Effector memory CD8-positive, alpha-beta T cell (primary cell): ENCODE measurements around the gene PIM3.
"Not testable (repeated sequence)": the region's sequence is repeated elsewhere in the genome, so short reads cannot be mapped to it uniquely, and the experiment has no call there.

Source experiments
- ATAC-seq: fragments of 150-1000 bp; cut with Tn5 transposase; replicated peaks from 2 replicates; pipeline ENCODE4 v1.10.0; 2021; ENCODE audit warnings: mild to moderate bottlenecking, moderate library complexity
- DNase-seq, 3 experiments: peaks; one replicate each; pipeline ENCODE4 v3.0.0; 2021
- H3K27ac Mint-ChIP-seq, 2 donors: one replicate each; pipeline ENCODE4 v1.8.0; 2022; ENCODE audit warnings: mild to moderate bottlenecking in 2 of 2, mixed read lengths in 2 of 2, moderate library complexity in 2 of 2
- H3K27me3 Mint-ChIP-seq, 2 donors: one replicate each; pipeline ENCODE4 v1.8.0; 2022; ENCODE audit warnings: mixed read lengths in 2 of 2
- H3K36me3 Mint-ChIP-seq: one replicate; pipeline ENCODE4 v1.8.0; 2022; ENCODE audit warnings: mild to moderate bottlenecking, moderate library complexity, mixed read lengths; ENCODE audit not compliant: insufficient read depth
- H3K4me1 Mint-ChIP-seq, 2 donors: one replicate each; pipeline ENCODE4 v1.8.0; 2022; ENCODE audit warnings: low read depth in 2 of 2, mixed read lengths in 2 of 2
- H3K4me3 Mint-ChIP-seq, 2 donors: one replicate each; pipeline ENCODE4 v1.8.0; 2022; ENCODE audit warnings: mild to moderate bottlenecking in 2 of 2, mixed read lengths in 2 of 2, moderate library complexity in 2 of 2
- H3K9me3 Mint-ChIP-seq, 2 donors: one replicate each; pipeline ENCODE4 v1.8.0; 2022; ENCODE audit warnings: mixed read lengths in 2 of 2

The PIM3 gene

DNA sequence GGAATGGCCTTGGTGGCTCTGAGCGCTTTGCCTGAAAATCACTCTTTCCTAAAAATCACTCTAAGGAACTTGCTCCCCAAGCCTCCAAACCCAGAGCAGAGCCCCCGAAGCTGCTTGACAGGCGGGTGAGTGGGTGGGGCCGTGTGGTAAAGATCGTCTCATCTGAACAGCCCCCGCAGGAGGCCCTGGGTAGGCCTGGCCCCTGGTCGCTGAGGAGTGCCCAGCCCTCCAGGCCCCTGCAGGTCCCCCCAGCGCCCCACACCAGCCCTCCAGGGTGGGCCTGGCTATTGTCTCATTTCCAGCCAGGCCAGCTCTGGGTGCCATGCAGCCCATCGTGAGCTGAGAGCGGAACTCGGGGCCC is 17.2 kb upstream of the PIM3 start:
- H3K27ac Mint-ChIP-seq = peak overlapping the region in 1 of 2 donors; percentile 93
- H3K4me3 Mint-ChIP-seq = no peak overlapping the region
- peaks cover 4% of the 10 kb centered on the region for H3K36me3 Mint-ChIP-seq
- DNase-seq (no peak), ATAC-seq (no peak)
- H3K27me3 Mint-ChIP-seq = no peaks in the 10 kb centered on the region
- H3K4me1 Mint-ChIP-seq = peaks cover 5 to 13% of the 10 kb centered on the region in 2 donors
- H3K9me3 Mint-ChIP-seq = no peaks in the 10 kb centered on the region

DNA sequence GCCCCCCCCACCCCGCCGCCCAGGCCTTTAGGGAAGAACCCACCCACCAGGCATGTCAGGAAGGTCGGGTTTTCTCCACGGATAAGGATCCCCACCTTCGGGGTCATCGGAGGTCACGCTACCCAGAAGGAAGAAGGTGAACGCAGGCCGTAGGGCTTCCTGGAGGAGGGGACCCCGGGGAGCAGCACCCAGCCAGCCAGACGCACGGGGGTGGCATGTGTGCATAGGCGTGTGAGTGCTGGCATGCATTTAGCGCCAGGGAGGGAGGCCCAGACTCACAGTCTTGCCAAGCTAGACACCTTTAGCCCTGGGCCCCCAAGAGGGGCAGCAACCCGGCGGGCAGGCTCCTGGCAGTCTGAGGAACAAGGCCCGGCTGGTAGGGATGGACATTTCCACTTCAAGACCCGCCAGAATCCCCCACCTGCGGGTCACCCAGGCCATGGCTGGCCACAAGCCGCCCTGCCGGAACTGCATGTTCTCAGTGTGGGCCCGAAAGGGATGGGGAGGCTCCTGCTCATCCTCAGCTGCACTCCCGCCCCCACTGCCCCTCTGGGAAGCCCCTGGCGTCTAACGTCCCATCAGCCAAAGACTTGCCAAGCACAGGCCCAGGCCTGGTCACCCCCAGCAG is 16.7 kb upstream of the PIM3 start:
- Mint-ChIP-seq H3K27ac (peak overlapping the region in 1 of 2 donors; percentile 93), H3K4me3 (no peak overlapping the region), H3K4me1 (peaks cover 5 to 13% of the 10 kb centered on the region in 2 donors), H3K36me3 (peaks cover 4% of the 10 kb centered on the region), H3K27me3 (no peaks in the 10 kb centered on the region), H3K9me3 (no peaks in the 10 kb centered on the region)
- DNase-seq (no peak), ATAC-seq (no peak)

GRCh38 chr22:49944399-49944891 is 16.1 kb upstream of the PIM3 start:
- Mint-ChIP-seq H3K4me3 (no peak overlapping the region), H3K27me3 (no peaks in the 10 kb centered on the region)

GRCh38 chr22:49945042-49945794 is 15.4 kb upstream of the PIM3 start:
- not testable (repeated sequence) for H3K36me3 Mint-ChIP-seq, H3K27me3 Mint-ChIP-seq, H3K9me3 Mint-ChIP-seq
- peak; percentile 56 for ATAC-seq
- Mint-ChIP-seq H3K27ac (peak overlapping the region; percentile 87 to 93), H3K4me3 (peak overlapping the region; percentile 38 to 44), H3K4me1 (peaks cover 5 to 12% of the 10 kb centered on the region in 2 donors)
- DNase-seq = peak in 2 of 3 experiments; percentile 61 to 66

More at GRCh38 chr22:49944399-49944891, 16.1 kb upstream of the PIM3 start:
- DNase-seq = no peak
- H3K27ac Mint-ChIP-seq = peak overlapping the region in 1 of 2 donors; percentile 93
- peaks cover 5 to 13% of the 10 kb centered on the region in 2 donors for H3K4me1 Mint-ChIP-seq
- peak; percentile 61 for ATAC-seq
- H3K36me3 Mint-ChIP-seq = peaks cover 4% of the 10 kb centered on the region
- no peaks in the 10 kb centered on the region for H3K9me3 Mint-ChIP-seq

- Mint-ChIP-seq H3K4me3 (no peak overlapping the region), H3K27me3 (no peaks in the 10 kb centered on the region), H3K27ac (peak overlapping the region; percentile 87 to 93), H3K4me1 (peaks cover 5 to 8% of the 10 kb centered on the region in 2 donors), H3K9me3 (no peaks in the 10 kb centered on the region), H3K36me3 (peaks cover 4% of the 10 kb centered on the region)
- ATAC-seq = no peak
- DNase-seq = no peak
Observed at GRCh38 chr22:49946612-49947295, 13.8 kb upstream of the PIM3 start.

DNA sequence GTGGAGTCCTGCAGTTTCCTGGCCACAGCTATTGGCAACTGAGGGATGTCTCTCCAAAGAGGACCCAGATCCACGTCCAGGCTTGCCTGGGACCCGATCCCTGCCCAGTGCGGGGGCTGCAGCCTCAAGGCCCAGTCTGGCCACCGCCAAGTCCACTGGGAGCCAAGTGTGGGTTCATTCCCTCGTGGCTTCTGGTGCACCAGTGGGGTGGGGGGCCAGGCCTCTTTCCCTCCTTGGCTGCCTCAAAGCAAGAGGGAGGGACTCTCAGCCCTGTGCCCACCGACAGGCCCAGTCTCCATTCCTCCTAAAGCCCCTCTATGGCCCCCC is 13.3 kb upstream of the PIM3 start:
- Mint-ChIP-seq H3K9me3 (no peaks in the 10 kb centered on the region), H3K36me3 (peaks cover 4% of the 10 kb centered on the region), H3K27ac (no peak overlapping the region), H3K4me1 (peaks cover 5 to 8% of the 10 kb centered on the region in 2 donors), H3K4me3 (no peak overlapping the region), H3K27me3 (no peaks in the 10 kb centered on the region)
- ATAC-seq = no peak
- no peak for DNase-seq

- Mint-ChIP-seq H3K27me3 (no peaks in the 10 kb centered on the region), H3K4me3 (no peak overlapping the region), H3K27ac (no peak overlapping the region), H3K36me3 (peaks cover 4% of the 10 kb centered on the region), H3K9me3 (no peaks in the 10 kb centered on the region), H3K4me1 (peaks cover 5 to 8% of the 10 kb centered on the region in 2 donors)
- no peak for ATAC-seq
- DNase-seq = no peak
Observed at GRCh38 chr22:49948116-49948957, 12.2 kb upstream of the PIM3 start.

DNA sequence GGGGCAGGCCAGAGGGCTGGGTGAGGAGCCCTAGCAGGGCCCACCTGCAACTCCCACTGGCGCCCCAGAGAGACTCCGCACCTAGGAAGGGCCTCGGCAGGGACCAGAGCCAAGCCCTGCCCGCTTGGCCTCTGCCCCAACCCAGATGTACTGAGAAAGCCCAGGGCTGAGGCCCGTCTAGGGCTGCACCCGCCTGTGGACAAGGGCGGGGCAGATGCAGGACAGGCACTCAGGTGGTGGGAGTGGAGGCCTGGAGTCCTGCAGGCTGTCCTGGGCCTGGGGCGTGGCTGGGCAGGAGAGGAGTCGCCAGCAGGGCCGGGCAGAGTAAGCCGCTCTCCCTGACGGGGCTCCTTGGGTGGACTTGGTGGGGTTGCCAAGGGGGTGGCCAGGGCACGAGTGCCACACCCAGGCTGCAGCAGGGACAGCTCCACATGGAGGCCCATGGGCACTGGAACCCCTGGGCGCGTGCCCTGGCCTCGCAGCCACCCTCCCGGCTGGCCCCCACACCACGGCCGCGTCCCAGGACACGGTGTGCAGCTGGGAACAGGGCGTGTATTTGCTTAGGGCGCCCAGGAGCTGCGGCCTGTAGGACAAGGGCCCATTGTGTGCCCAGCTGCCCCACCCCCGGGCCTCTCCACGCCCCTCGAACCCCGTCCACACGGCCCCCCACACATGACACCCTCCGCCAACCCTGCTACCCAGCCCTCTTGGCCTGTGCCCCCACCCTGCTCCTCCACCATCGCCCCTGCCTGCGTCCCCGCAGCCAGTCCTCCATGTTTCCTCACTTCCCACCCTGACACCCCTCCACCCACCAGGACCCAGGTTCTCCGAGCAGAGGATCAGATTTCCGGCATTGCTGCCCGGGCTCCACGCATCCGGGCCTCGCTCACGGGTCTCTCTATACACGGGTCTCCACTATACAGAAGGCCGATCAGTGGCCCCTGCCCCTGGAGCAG is 11.3 kb upstream of the PIM3 start:
- Mint-ChIP-seq H3K4me3 (no peak overlapping the region), H3K27me3 (no peaks in the 10 kb centered on the region), H3K27ac (peak overlapping the region; percentile 38 to 71), H3K9me3 (no peaks in the 10 kb centered on the region), H3K36me3 (peaks cover 4% of the 10 kb centered on the region), H3K4me1 (peaks cover 5 to 8% of the 10 kb centered on the region in 2 donors)
- no peak for ATAC-seq
- DNase-seq = no peak

GRCh38 chr22:49949914-49950292 is 10.7 kb upstream of the PIM3 start:
- Mint-ChIP-seq H3K4me1 (peaks cover 5 to 8% of the 10 kb centered on the region in 2 donors), H3K9me3 (no peaks in the 10 kb centered on the region), H3K36me3 (peaks cover 4% of the 10 kb centered on the region), H3K27me3 (no peaks in the 10 kb centered on the region), H3K4me3 (no peak overlapping the region), H3K27ac (peak overlapping the region; percentile 38 to 71)
- DNase-seq = no peak
- ATAC-seq = no peak

DNA sequence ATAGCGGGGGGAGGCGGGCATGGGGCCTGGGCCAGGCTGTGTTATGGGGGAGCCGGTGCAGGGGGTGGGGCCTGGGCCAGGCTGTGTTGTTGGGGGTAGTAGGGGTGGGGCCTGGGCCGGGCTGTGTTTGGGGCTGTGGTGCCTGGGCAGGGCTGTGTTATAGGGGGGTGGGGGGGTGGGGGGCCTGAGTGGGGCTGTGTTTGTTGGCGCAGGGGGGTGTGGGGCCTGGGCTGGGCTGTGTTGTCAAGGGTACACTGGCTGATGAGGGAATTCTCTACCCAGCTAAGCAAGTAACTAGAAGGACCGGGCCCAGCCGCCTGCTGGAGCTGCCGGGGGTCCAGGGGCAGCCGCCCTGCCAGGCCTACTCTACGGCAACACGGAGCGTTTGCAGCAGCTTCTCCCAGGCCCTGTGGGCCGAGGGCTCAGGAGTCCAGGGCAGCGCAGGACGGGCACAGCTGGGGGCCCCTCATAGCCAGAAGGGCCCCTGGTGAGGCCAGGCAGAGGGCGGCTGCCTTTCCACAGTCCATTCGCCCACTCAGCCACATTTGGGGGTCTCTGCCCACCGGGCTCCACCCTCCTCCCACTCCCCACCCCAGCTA is 10.1 kb upstream of the PIM3 start:
- DNase-seq (no peak), ATAC-seq (no peak)
- Mint-ChIP-seq H3K27me3 (no peaks in the 10 kb centered on the region), H3K4me1 (peaks cover 4 to 7% of the 10 kb centered on the region in 2 donors), H3K36me3 (peaks cover 3% of the 10 kb centered on the region), H3K4me3 (no peak overlapping the region), H3K27ac (no peak overlapping the region), H3K9me3 (no peaks in the 10 kb centered on the region)

- Mint-ChIP-seq H3K36me3 (no peaks in the 10 kb centered on the region), H3K9me3 (no peaks in the 10 kb centered on the region), H3K27me3 (no peaks in the 10 kb centered on the region), H3K27ac (no peak overlapping the region), H3K4me3 (no peak overlapping the region), H3K4me1 (peaks cover 0 to 2% of the 10 kb centered on the region in 2 donors)
- no peak for ATAC-seq
- DNase-seq = no peak
Observed at GRCh38 chr22:49951000-49951677, 9.4 kb upstream of the PIM3 start.

DNA sequence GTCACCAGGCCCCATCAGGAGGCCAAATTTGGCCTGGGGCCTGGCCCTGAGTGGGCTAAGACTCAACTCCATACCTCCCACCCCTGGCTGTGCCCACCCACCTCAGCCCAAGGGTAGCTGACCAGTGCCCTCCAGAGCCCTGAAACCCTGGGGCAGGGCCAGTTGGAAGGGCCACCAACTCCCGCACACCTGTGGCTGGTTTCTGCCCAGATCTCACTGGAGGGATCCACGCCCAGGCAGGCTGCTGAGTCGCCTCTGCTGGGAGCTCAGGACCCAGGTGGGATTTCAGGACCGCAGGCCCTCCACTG is 8.9 kb upstream of the PIM3 start:
- H3K27ac Mint-ChIP-seq = no peak overlapping the region
- H3K27me3 Mint-ChIP-seq = no peaks in the 10 kb centered on the region
- H3K4me1 Mint-ChIP-seq = peaks cover 0 to 1% of the 10 kb centered on the region in 2 donors
- DNase-seq (no peak), ATAC-seq (no peak)
- no peaks in the 10 kb centered on the region for H3K9me3 Mint-ChIP-seq
- no peaks in the 10 kb centered on the region for H3K36me3 Mint-ChIP-seq
- no peak overlapping the region for H3K4me3 Mint-ChIP-seq
